Activated T-helper 9 cell treated with anti-CD3 and anti-CD28 coated beads, Interleukin-2, amount 50 U/mL, for 16 hours (primary cell): Measurements from ENCODE around the gene RBM18.

ENCODE experiments used
- DNase-seq: peaks from one replicate; pipeline ENCODE4 v3.0.0-alpha.2; 2020; ENCODE audit warnings: low read depth

Gene RBM18

GRCh38 chr9:122258886-122259415 lies 5.7 kb downstream of the RBM18 start:
- DNase-seq: no peak

DNA sequence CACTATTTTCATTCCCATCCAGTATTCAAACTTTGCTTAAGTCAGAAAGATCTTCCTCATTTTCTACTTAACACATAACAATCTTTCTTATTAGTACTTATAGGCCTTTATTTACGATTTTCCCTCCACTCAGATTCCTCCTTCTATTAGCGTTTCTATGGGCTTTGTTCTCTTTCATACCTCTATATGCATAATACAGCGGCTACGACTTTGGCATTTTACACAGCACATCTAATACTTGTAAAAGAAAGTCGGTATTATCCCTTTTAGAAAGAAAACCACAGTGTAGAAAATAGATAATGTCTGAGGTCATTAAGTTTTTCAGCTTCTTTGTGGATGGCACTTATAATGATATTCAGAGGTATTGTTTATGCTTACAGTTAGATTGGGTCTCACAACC lies 8.4 kb downstream of the RBM18 start:
- no peak for DNase-seq

DNA sequence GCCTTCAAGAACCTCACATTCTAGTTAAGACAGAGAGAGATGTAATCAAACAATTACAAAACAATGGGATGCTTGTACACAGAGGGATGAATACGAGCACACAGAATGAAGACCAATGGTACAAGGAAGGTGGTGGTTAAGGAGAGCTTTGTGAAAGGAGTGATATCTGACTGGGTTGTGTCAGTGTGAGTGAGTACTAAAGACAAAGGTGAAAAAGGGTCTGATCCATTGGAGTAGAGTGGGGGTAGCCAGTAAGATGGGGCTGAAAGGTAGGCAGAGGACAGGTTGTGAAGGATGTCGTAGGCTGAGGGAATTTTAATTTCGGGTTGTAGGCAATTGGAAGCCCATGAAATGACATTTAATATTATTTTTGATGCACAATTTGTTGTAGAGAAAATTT lies 9.9 kb downstream of the RBM18 start:
- DNase-seq: no peak

DNA sequence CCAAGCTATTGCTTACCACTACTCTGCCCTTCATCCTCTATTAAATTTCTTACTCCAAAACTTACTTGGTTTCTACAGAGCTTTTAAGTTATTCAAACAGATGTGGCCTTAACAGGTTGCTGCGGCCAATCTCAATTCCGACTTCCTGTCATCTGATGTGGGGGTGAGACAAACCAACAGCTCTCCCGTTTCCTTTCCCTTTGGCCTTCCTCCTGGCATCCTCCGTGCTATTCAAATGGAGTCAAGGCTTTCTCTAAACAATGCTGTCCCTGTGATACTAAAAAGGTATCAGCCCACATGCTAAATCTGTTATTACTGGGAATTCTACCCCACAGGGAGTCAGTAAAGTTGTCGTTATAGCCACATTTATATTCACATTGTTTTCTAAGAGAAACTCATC lies 11.8 kb downstream of the RBM18 start:
- no peak for DNase-seq

DNA sequence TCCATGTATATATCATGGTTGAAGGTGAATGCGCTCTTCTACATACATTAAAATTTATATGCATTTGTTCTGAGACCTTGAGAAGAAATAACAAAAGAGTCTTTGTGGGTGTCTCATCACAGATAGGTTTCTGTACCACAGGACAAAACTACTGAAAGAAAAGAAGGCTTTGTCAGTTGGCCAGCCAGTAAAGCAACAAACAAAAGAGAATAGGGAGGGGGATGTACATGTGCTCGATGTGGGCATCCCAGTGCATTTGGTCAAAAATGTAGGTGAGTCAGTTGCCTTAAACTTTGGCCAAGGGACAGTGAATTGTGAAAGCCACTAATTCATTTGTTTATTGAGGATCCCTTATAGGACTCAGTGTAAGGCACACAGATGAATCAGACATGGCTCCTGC lies 13.3 kb downstream of the RBM18 start:
- no peak for DNase-seq

- no peak for DNase-seq
Observed at GRCh38 chr9:122248448-122248865, 16.2 kb downstream of the RBM18 start.

GRCh38 chr9:122246666-122247065 lies 18.0 kb downstream of the RBM18 start:
- DNase-seq: no peak

GRCh38 chr9:122244349-122244748 lies 20.3 kb downstream of the RBM18 start:
- no peak for DNase-seq

GRCh38 chr9:122239722-122240121 lies 24.9 kb downstream of the RBM18 start:
- no peak for DNase-seq

DNA sequence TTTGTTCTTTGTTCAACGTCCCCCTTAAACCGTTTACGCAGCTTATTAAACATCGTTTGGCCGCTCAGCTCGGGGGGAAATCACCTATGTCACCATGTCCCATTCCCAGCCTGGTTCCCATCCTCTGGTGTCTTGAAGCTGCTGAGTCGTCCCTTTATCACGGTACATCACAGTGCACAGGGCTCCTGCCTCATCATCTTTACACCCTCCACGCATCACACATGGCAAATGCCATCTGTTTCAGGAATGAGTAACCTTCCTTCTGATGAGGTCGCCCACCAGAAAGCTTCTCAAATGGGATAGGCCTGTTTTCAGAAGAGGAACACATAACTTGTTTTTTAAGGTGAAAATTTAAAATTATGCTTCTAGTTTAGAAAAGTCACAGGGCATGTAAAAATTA lies 28.0 kb downstream of the RBM18 start:
- no peak for DNase-seq

DNA sequence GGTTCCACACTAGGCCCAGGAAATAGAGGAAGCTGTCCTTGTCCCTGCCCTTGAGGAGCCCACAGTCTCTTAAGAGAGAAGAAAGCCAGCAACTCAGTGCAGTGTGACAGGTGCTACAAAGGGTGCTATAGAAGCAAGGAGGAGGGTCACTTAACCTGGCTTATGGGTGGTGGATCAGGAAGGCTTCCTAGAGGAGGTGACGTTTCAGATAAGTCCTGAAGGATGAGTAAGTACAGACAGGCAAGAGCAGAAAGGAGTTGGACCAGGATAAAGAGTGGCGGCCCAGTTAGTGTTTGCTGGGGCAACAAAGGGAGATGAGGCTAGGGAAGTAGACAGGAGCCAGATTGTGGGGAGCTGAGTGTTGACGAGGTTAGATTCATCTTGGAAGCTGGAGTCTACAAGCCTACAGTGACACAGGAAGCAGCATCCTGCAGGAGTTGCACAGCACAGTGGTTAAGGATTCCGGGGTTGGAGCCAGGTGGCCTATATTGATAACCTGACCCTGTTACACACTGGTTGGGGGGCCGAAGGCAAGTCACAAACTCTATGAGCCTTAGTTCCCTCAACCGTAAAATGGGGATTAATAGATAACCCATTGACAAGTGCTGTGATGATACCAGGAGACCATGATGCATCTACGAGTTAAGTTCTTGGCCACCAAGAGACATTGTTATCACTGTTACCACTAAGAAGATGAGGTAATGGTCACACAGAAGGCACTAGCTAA lies 30.5 kb downstream of the RBM18 start:
- DNase-seq: no peak

GRCh38 chr9:122232796-122233306 lies 31.8 kb downstream of the RBM18 start:
- DNase-seq: no peak

- DNase-seq: no peak
Observed at GRCh38 chr9:122229485-122229837, 35.2 kb downstream of the RBM18 start.

DNA sequence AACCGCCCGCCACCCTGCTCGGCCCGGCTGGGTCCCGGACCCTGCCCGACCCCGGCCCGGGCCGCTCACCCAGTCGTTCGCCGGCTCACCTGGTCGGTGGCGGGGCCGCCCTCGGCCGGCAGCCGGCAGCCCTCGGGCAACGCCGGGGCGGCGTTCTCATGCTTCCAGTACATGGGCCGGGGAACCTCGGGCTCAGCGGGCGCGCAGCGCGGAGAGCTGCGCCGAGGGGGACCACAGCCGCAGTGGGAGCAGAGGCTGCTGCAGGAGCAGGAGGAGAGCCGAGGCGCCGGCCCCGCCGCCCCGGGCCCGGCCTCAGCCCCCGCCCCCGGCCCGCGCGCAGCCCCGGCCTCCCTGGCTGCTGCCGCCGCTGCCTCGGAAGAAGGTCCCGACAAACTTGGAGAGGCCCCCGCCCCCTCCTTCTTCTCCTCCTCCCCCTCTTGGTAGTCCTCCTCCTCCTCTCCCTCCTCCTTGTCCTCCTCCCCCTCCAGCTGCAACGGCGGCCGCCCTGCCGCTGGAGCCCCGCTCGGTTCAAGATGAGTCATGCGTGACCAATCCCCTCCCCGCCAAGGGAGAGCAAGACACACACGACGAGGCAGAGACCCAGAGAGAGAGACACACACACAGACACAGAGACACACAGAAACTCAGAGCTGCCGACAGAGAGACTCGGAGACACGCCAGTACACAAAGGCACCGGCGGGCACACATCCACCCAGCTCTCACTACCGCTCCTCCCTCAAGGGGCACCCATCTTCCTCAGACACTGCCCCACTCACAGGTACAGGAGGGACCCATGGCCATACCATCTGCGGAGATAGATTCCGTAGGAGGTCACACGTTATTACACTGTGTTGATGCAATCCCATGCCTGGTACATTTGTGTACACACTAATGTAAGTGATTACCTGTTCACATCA lies 35.8 kb downstream of the RBM18 start, which contains the start of gene LHX6:
LHX6 (minus strand) TSS at position 390 of the 917 bp plus-strand sequence; CDS start at position 173, 217 bp downstream.
- DNase-seq: no peak

GRCh38 chr9:122228191-122228567 lies 36.5 kb downstream of the RBM18 start:
- DNase-seq: no peak

DNA sequence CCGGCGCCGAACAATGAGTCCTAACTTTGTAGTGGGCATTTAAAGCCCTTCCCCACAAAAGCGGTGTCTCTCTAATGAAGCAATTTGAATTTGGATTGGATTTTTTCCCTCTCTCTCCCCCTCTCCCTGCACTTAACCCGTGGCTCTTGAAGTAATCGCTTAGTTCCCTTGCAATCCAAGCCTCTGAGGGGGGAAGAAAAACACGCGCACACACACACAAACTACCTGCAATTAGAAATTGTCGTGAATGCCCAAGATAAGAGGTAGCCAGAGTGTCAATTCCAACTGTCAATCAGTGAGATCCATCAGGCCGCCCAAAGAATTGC lies 37.1 kb downstream of the RBM18 start:
- DNase-seq: no peak

DNA sequence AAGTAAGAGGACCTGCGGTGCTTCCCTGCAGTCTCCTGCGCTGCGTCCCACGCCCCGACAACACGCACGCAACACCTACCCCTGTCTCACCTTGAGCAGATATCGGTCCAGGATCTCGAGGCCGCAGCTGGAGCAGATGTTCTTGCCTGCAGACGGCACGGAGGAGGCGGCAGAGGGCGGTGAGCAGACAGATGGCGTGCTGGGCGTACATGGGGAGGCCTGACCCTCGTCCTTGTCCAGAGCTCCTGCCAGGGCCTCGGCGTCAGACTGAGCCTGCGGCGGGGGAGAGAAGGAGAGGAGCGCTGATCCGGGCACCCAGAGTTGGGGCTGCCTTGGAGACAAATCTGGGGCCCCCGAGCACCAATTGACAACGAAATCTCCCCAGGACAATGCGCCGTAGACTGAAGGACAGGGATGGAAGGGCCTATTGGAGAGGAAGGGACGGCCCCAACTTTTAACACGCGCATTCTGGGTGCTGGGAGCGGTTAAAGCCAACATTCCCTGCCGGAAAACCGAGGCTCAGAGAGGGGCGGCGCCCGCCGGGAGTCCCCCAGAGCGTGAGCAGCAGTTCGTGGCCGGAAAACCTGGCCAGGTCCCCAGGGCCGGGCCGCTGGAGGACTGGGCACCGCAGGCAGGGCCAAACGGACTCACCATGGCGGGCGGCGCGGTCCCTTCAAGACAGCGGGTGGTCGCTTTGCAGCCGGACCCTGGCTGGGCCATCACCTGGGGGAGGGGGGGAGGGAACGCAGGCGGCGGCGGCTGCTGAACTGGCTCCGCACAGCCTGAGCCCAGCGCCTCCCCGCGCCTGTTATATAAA lies 37.7 kb downstream of the RBM18 start:
- DNase-seq: no peak

GRCh38 chr9:122226142-122226757 lies 38.4 kb downstream of the RBM18 start:
- no peak for DNase-seq

- DNase-seq: no peak
Observed at GRCh38 chr9:122225312-122226141, 39.1 kb downstream of the RBM18 start.

DNA sequence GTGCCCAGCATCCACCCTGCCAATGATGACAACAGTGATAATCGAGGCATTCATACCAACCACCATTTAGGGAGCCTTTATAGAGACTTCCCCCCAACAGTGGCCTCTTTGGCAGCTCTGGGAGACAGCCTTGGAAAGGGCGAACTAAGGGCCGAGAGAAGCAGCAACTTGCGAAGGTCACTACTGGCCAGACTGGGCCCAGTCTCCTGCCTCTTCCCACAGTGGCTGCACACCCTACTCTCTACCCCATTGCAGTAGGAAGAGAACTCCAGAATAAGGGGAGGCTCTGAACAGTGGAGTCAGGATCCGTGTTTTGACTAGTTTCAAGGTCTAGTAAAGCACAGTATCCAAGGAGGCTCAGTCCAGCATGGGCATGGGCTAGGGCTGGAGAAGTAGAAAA lies 41.2 kb downstream of the RBM18 start:
- DNase-seq: no peak

GRCh38 chr9:122222791-122223190 lies 41.8 kb downstream of the RBM18 start:
- DNase-seq: no peak
